HepG2 (cell line): ENCODE data around the gene SLC25A38. TPM values are rescaled to one million over a fixed set of nuclear protein-coding genes. Genes with fewer than 3 reads are reported as not detected.

Experiments
- ATAC-seq: fragments of 200-7000 bp; cut with Tn5 transposase; 3 replicates; pipeline ENCODE4 v1.9.1; 2020; ENCODE audit warnings: mild to moderate bottlenecking, moderate library complexity
- BruUV-seq: library from RNA; stranded (reverse); fragments of 400-500 nt; replicated peaks from 2 replicates; lab custom pipeline; 2021; lab: Mats Ljungman, UMichigan
- CTCF ChIA-PET: fragments of 300-600 bp; formaldehyde crosslinking; extraction: SDS; loops from one replicate; lab custom pipeline; 2021; ENCODE audit warnings: low total read pairs, inconsistent platforms, low intra/inter-chr PET ratio; lab: Yijun Ruan, JAX
- POLR2A ChIA-PET: fragments of 350-600 bp; sonication (Branson Sonifier 250); formaldehyde crosslinking; loops from one replicate; lab custom pipeline; 2020; ENCODE audit warnings: antibody characterized with exemption, inconsistent platforms; lab: Yijun Ruan, JAX
- DNase-seq: peaks from one replicate; pipeline ENCODE4 v3.0.0-alpha.2; 2015; ENCODE audit warnings: low spot score
- FAIRE-seq: peaks from 3 replicates; lab custom pipeline; 2011; peaks lifted over from hg19 to GRCh38; lab: Jason Lieb, UNC
- H2AFZ ChIP-seq: one replicate; pipeline ENCODE4 v1.6.1; 2011; ENCODE audit warnings: low read length, inconsistent platforms
- H3K27ac ChIP-seq: fragments of 300-600 bp; 3 replicates; pipeline ENCODE4 v1.8.0; 2011; ENCODE audit warnings: mixed run types, mild to moderate bottlenecking, mixed read lengths, low read length, inconsistent platforms; ENCODE audit not compliant: insufficient read depth; ENCODE audit errors: extremely low read length
- H3K27me3 ChIP-seq, 2 experiments: fragments of 200-600 bp in 1 of 2; 2 replicates in 1 of 2; 3 replicates in 1 of 2; pipeline versions ENCODE4 v1.6.0 to v1.8.0; 2011; ENCODE audit warnings: low read length in 2 of 2, mild to moderate bottlenecking in 2 of 2, moderate library complexity in 2 of 2, inconsistent platforms in 1 of 2; ENCODE audit not compliant: insufficient read depth in 2 of 2, control insufficient read depth in 1 of 2
- H3K36me3 ChIP-seq, 2 experiments: fragments of 200-600 bp in 1 of 2; replicated peaks in 1 of 2; 2 replicates in 1 of 2; 3 replicates in 1 of 2; pipeline versions ENCODE4 v1.5.1 to v1.8.0; 2011; ENCODE audit warnings: low read length in 2 of 2, inconsistent platforms in 1 of 2; ENCODE audit not compliant: insufficient read depth in 2 of 2, control insufficient read depth in 1 of 2
- H3K4me1 ChIP-seq: 2 replicates; pipeline ENCODE4 v1.5.1; 2012; ENCODE audit warnings: low read length, inconsistent platforms; ENCODE audit not compliant: insufficient read depth
- H3K4me2 ChIP-seq: 2 replicates; pipeline ENCODE4 v1.6.0; 2011; ENCODE audit warnings: low read depth, low read length, inconsistent platforms
- H3K4me3 ChIP-seq, 3 experiments: fragments of 200-600 bp in 1 of 3; sonication (generic), shearing (Covaris generic) in 1 of 3; replicated peaks in 1 of 3; 2 replicates each; pipeline ENCODE4 v1.5.1; 2011 to 2016; ENCODE audit warnings: low read length in 3 of 3, inconsistent platforms in 2 of 3, low read depth in 2 of 3, mild to moderate bottlenecking in 2 of 3, control low read depth in 1 of 3, mixed read lengths in 1 of 3; ENCODE audit not compliant: insufficient read depth in 1 of 3
- H3K79me2 ChIP-seq: one replicate; pipeline ENCODE4 v1.6.1; 2011; ENCODE audit warnings: low read length, inconsistent platforms; ENCODE audit not compliant: insufficient read depth
- H3K9ac ChIP-seq: 2 replicates; pipeline ENCODE4 v1.6.0; 2011; ENCODE audit warnings: mild to moderate bottlenecking, low read depth, low read length, inconsistent platforms; ENCODE audit not compliant: insufficient read depth
- H3K9me3 ChIP-seq: 2 replicates; pipeline ENCODE4 v1.5.1; 2012; ENCODE audit warnings: mild to moderate bottlenecking, low read length
- H4K20me1 ChIP-seq: 2 replicates; pipeline ENCODE4 v1.6.0; 2011; ENCODE audit warnings: inconsistent platforms, mild to moderate bottlenecking, low read length, moderate library complexity; ENCODE audit not compliant: insufficient read depth
- ASH2L ChIP-seq: fragments of 300-600, 200-600 bp; sonication (generic); IDR thresholded peaks from 2 replicates; pipeline ENCODE4 v1.7.0; 2017; ENCODE audit warnings: low read depth, mild to moderate bottlenecking, moderate library complexity, mixed read lengths, low read length; ENCODE audit not compliant: insufficient read length
- HHEX ChIP-seq: IDR thresholded peaks from 2 replicates; pipeline ENCODE4 v1.6.1; 2016; ENCODE audit warnings: control low read depth
- KLF12 ChIP-seq: sonication (generic); formaldehyde crosslinking; IDR thresholded peaks from 2 replicates; pipeline ENCODE4 v1.4.0; 2020; ENCODE audit warnings: missing genetic modification reagents, borderline replicate concordance
- MZF1 ChIP-seq: sonication (generic); formaldehyde crosslinking; IDR thresholded peaks from 2 replicates; pipeline ENCODE4 v1.8.1; 2023; ENCODE audit warnings: mild to moderate bottlenecking, missing genetic modification reagents, borderline replicate concordance
- NFYC ChIP-seq: IDR thresholded peaks from 2 replicates; pipeline ENCODE4 v1.6.1; 2016; ENCODE audit warnings: missing genetic modification reagents, missing compliant biosample characterization
- POLR2G ChIP-seq: fragments of 200-400 bp; formaldehyde crosslinking; IDR thresholded peaks from 2 replicates; pipeline ENCODE4 v1.6.1; 2018; ENCODE audit warnings: mild to moderate bottlenecking, low read depth, low read length, moderate library complexity
- SP2 ChIP-seq: sonication (generic); formaldehyde crosslinking; IDR thresholded peaks from 2 replicates; pipeline ENCODE4 v1.5.1; 2020; ENCODE audit warnings: mild to moderate bottlenecking, missing genetic modification reagents
- ZNF160 ChIP-seq: sonication (generic); formaldehyde crosslinking; IDR thresholded peaks from 2 replicates; pipeline ENCODE4 v1.8.0; 2022; ENCODE audit warnings: mild to moderate bottlenecking, inconsistent platforms, missing genetic modification reagents
- ZNF317 ChIP-seq: sonication (generic); formaldehyde crosslinking; IDR thresholded peaks from 2 replicates; pipeline ENCODE4 v1.5.0; 2020; ENCODE audit warnings: mild to moderate bottlenecking, missing genetic modification reagents
- WGBS: methylation state at CpG from one replicate; pipeline ENCODE4 v1.1.6; 2017; ENCODE audit warnings: low lambda C conversion rate; 5-methylcytosine and 5-hydroxymethylcytosine counted together
- in situ Hi-C: cut with HindIII; loops from 2 replicates; pipeline ENCODE4 v1.10.0; 2017; ENCODE audit warnings: low pct_unique_long_range_greater_than_20kb; ENCODE audit not compliant: extremely low pct_ligation_motif_present
- intact Hi-C: fragments of 100-400 bp; cut with micrococcal nuclease; formaldehyde crosslinking; loops from one replicate; pipeline ENCODE4 v1.10.0; 2022; ENCODE audit not compliant: unreplicated experiment
- polyA plus RNA-seq, 8 experiments: library from polyadenylated mRNA; depleted of rRNA in 3 of 8; stranded (reverse) in 7 of 8; unstranded in 1 of 8; fragments of >200 nt; fragmentation: Illumina TruSeq in 4 of 8; extraction: Trizol in 4 of 8; gene quantifications; 2 replicates each; pipeline versions ENCODE4 v1.2.1 to v1.2.3, GENCODE V29; 2011 to 2016; ENCODE audit warnings: low read depth in 4 of 8, missing spikeins in 1 of 8, mixed read lengths in 1 of 8; ENCODE audit not compliant: insufficient read depth in 1 of 8
- total RNA-seq, 5 experiments: library from RNA; depleted of rRNA; stranded (reverse); fragments of >200 nt; fragmentation: Illumina TruSeq; extraction: Trizol; gene quantifications; 2 replicates each; pipeline ENCODE4 v1.2.3, GENCODE V29; 2016; ENCODE audit warnings: low read depth in 1 of 5
- TF ChIP-seq, protein P1 (sequence below): sonication (generic); formaldehyde crosslinking; IDR thresholded peaks from 2 replicates; pipeline ENCODE4 v1.4.0; 2020; ENCODE audit warnings: missing genetic modification reagents, mild to moderate bottlenecking, borderline replicate concordance
- TF ChIP-seq, protein P2 (sequence below): sonication (generic); formaldehyde crosslinking; IDR thresholded peaks from 2 replicates; pipeline ENCODE4 v1.5.0; 2020; ENCODE audit warnings: mild to moderate bottlenecking, missing genetic modification reagents, borderline replicate concordance

Gene SLC25A38
- total and polyA plus RNA-seq, 2 of the 13 experiments (the other 11 are each of a cell fraction or from before 2014, with no cell fraction given), result 32.5 to 35.4 TPM

DNA sequence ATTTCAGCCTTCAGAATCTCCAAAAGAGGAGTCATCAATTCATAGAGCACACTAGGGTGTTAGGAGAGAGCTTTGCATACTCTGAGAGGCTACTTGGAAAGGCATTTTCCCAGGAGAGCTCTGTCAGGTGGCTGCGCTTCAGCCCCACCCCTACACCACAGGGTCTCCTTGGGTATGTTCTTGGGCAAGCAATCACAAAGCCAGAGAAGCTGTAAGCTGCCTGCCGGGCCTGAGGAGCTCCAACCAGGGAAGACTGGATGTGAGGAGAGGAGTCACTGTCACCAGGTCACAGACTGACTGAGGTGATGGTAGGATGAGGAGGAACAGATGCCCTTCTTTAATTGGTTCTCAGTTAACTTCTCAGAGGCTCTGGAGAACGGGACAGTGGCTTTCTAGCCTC lies 13.5 kb downstream of the SLC25A38 start (continued):
- TF ChIP-seq NFYC (CRISPR knock-in tag) (no peak), ZNF317 (no peak), ASH2L (no peak), POLR2G (no peak)
- TF ChIP-seq, all 625 proteins: peak for 0

DNA sequence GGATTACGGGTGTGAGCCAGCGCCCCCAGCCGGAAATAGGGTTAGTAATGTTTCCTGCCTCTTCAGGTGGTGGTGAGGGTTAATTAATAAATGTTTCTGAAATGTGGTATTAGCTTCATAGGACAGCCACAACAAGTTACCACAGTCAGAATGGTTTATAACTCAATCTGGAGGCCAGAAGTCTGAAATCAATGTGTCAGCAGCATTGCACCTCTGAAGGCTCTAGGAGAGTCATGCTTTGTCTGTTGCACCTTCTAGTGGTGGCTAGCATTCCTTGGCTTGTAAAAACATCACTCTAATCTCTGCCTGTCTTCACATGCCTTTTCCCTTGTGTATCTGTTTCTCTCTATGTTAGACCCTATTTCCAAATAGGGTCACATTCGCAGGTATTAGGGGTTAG lies 15.5 kb downstream of the SLC25A38 start:
- DNase-seq (no peak), FAIRE-seq (no peak), ATAC-seq (peak; percentile 32; the same call in 2 of the 3 replicates)
- H3K9me3 ChIP-seq, result no peaks in the 10 kb centered on the region
- H3K79me2 ChIP-seq, result no peaks in the 10 kb centered on the region
- peaks cover 10% of the 10 kb centered on the region for H3K4me1 ChIP-seq
- CTCF ChIA-PET, result no interaction called here
- H3K36me3 ChIP-seq, result peaks cover 5 to 33% of the 10 kb centered on the region in 2 experiments
- no peaks in the 10 kb centered on the region for H3K27me3 ChIP-seq
- H4K20me1 ChIP-seq, result no peaks in the 10 kb centered on the region
- no TSS peak for BruUV-seq
- no peak overlapping the region for H3K27ac ChIP-seq
- 93% methylated on average over 4 of the region's 4 CpGs for WGBS
- H3K9ac ChIP-seq, result no peak overlapping the region
- H2AFZ ChIP-seq, result no peak overlapping the region
- H3K4me2 ChIP-seq, result no peak overlapping the region
- H3K4me3 ChIP-seq, result no peak overlapping the region
- in situ Hi-C loops (no loop called here), intact Hi-C loops (no loop called here)
- POLR2A ChIA-PET, result no interaction called here
- no peak for TF ChIP-seq KLF12 (CRISPR knock-in tag)
- TF ChIP-seq ZNF160 (CRISPR knock-in tag), result no peak
- TF ChIP-seq, protein P1, sequence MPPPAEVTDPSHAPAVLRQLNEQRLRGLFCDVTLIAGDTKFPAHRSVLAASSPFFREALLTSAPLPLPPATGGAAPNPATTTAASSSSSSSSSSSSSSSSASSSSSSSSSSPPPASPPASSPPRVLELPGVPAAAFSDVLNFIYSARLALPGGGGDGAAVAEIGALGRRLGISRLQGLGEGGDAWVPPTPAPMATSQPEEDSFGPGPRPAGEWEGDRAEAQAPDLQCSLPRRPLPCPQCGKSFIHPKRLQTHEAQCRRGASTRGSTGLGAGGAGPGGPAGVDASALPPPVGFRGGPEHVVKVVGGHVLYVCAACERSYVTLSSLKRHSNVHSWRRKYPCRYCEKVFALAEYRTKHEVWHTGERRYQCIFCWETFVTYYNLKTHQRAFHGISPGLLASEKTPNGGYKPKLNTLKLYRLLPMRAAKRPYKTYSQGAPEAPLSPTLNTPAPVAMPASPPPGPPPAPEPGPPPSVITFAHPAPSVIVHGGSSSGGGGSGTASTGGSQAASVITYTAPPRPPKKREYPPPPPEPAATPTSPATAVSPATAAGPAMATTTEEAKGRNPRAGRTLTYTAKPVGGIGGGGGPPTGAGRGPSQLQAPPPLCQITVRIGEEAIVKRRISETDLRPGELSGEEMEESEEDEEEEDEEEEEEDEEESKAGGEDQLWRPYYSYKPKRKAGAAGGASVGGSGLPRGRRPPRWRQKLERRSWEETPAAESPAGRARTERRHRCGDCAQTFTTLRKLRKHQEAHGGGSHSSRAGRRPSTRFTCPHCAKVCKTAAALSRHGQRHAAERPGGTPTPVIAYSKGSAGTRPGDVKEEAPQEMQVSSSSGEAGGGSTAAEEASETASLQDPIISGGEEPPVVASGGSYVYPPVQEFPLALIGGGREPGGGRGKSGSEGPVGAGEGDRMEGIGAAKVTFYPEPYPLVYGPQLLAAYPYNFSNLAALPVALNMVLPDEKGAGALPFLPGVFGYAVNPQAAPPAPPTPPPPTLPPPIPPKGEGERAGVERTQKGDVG (CRISPR knock-in tag), result no peak
- no peak for TF ChIP-seq HHEX
- TF ChIP-seq MZF1 (CRISPR knock-in tag), result no peak
- TF ChIP-seq SP2 (CRISPR knock-in tag), result no peak
- TF ChIP-seq, protein P2, sequence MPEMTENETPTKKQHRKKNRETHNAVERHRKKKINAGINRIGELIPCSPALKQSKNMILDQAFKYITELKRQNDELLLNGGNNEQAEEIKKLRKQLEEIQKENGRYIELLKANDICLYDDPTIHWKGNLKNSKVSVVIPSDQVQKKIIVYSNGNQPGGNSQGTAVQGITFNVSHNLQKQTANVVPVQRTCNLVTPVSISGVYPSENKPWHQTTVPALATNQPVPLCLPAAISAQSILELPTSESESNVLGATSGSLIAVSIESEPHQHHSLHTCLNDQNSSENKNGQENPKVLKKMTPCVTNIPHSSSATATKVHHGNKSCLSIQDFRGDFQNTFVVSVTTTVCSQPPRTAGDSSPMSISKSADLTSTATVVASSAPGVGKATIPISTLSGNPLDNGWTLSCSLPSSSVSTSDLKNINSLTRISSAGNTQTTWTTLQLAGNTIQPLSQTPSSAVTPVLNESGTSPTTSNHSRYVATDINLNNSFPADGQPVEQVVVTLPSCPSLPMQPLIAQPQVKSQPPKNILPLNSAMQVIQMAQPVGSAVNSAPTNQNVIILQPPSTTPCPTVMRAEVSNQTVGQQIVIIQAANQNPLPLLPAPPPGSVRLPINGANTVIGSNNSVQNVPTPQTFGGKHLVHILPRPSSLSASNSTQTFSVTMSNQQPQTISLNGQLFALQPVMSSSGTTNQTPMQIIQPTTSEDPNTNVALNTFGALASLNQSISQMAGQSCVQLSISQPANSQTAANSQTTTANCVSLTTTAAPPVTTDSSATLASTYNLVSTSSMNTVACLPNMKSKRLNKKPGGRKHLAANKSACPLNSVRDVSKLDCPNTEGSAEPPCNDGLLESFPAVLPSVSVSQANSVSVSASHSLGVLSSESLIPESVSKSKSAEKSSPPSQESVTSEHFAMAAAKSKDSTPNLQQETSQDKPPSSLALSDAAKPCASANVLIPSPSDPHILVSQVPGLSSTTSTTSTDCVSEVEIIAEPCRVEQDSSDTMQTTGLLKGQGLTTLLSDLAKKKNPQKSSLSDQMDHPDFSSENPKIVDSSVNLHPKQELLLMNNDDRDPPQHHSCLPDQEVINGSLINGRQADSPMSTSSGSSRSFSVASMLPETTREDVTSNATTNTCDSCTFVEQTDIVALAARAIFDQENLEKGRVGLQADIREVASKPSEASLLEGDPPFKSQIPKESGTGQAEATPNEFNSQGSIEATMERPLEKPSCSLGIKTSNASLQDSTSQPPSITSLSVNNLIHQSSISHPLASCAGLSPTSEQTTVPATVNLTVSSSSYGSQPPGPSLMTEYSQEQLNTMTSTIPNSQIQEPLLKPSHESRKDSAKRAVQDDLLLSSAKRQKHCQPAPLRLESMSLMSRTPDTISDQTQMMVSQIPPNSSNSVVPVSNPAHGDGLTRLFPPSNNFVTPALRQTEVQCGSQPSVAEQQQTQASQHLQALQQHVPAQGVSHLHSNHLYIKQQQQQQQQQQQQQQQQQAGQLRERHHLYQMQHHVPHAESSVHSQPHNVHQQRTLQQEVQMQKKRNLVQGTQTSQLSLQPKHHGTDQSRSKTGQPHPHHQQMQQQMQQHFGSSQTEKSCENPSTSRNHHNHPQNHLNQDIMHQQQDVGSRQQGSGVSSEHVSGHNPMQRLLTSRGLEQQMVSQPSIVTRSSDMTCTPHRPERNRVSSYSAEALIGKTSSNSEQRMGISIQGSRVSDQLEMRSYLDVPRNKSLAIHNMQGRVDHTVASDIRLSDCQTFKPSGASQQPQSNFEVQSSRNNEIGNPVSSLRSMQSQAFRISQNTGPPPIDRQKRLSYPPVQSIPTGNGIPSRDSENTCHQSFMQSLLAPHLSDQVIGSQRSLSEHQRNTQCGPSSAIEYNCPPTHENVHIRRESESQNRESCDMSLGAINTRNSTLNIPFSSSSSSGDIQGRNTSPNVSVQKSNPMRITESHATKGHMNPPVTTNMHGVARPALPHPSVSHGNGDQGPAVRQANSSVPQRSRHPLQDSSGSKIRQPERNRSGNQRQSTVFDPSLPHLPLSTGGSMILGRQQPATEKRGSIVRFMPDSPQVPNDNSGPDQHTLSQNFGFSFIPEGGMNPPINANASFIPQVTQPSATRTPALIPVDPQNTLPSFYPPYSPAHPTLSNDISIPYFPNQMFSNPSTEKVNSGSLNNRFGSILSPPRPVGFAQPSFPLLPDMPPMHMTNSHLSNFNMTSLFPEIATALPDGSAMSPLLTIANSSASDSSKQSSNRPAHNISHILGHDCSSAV (CRISPR knock-in tag), result no peak
